LNCAP (cell line): Measurements from ENCODE around the gene ID2.

Source experiments
- TF ChIP-seq, protein P1 (sequence below): fragments of 450-650 bp; IDR thresholded peaks from 2 replicates; pipeline ENCODE4 v1.5.1; 2017; ENCODE audit warnings: mild to moderate bottlenecking

ID2 gene

GRCh38 chr2:8720741-8721140 lies 38.9 kb downstream of the ID2 start:
- TF ChIP-seq, protein P1, sequence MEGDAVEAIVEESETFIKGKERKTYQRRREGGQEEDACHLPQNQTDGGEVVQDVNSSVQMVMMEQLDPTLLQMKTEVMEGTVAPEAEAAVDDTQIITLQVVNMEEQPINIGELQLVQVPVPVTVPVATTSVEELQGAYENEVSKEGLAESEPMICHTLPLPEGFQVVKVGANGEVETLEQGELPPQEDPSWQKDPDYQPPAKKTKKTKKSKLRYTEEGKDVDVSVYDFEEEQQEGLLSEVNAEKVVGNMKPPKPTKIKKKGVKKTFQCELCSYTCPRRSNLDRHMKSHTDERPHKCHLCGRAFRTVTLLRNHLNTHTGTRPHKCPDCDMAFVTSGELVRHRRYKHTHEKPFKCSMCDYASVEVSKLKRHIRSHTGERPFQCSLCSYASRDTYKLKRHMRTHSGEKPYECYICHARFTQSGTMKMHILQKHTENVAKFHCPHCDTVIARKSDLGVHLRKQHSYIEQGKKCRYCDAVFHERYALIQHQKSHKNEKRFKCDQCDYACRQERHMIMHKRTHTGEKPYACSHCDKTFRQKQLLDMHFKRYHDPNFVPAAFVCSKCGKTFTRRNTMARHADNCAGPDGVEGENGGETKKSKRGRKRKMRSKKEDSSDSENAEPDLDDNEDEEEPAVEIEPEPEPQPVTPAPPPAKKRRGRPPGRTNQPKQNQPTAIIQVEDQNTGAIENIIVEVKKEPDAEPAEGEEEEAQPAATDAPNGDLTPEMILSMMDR = no peak

- TF ChIP-seq, protein P1 = no peak
These were observed 39.6 kb downstream of the ID2 start for GRCh38 chr2:8721410-8721809.

DNA sequence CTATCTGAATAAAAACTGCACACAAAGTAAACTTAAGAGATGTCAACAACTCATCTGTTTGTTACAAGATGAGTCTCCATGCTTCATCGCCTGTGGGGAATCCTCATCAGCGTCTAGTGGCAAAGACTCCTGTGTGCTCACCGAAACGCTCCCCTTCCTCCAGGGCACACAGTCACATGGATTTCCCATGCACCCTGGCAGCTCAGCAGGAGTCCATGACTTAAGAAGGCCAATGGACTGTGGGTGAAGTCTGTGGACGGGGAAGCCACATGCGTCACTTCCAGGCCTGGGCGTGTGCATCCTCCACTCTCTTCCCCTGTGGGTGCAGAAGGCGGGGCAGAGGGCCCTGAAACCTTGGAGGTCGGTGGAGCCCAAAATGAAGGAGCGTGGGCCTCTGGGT lies 41.1 kb downstream of the ID2 start:
- TF ChIP-seq, protein P1 = no peak

GRCh38 chr2:8725838-8726237 lies 44.0 kb downstream of the ID2 start:
- TF ChIP-seq, protein P1 = no peak

DNA sequence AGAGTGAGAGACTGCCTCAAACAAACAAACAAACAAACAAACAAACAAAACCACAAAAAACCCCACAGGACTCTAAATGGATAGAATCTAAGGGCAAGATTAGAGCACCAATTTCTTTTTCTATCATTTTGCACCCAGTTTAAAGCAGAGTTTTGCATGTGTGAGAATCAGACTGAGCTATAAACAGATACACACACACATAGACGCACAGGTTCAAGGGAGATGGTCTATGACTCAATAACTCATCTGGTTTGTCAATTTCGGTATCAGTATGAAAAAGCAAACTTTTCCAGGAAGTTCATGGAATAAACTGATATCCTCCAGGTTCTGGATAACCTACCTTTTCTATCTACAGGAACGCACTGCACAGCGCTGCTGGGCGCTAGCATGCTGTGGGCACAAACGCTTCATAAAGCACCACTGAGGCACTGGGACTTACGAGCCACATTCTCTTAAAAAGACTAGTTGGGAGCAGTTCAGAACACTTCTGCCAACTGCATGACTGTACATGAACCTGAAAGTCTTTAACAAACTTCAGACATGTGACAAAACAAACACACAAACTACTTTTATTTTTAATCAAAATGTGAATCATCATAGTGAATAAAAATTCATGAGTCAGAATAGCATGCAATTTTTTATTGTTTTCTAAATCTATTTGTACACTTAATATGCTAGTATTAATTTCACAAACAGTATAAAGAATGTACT lies 46.6 kb downstream of the ID2 start:
- TF ChIP-seq, protein P1 = no peak

- TF ChIP-seq, protein P1 = no peak
These were observed 48.1 kb downstream of the ID2 start for GRCh38 chr2:8729939-8730338.

GRCh38 chr2:8732601-8733000 lies 50.7 kb downstream of the ID2 start:
- TF ChIP-seq, protein P1 = no peak
